ENCODE data around the gene ITCH.

- TF ChIP-seq CTCF (IDR thresholded peaks at IDR 0.05) (no peak), POLR2AphosphoS5 (IDR thresholded peaks at IDR 0.05) (no peak), POLR2A (IDR thresholded peaks at IDR 0.05) (no peak)
Measured at GRCh38 chr20:34445177-34446065, 82.3 kb downstream of the ITCH start.

All from prostate gland (tissue), 2 donors.